ENCODE measurements around the gene WDR33.
"Not testable (repeated sequence)": the region's sequence is repeated elsewhere in the genome, so short reads cannot be mapped to it uniquely, and the experiment has no call there.

Gene WDR33

GRCh38 chr2:127810619-127811396 is at the start of gene WDR33:
Gene WDR33, minus strand, starts transcription at chr2:127811171. Its CDS starts 40,190 bp downstream, at chr2:127770981.
- DNase-seq: peak; percentile 93

GRCh38 chr2:127860130-127860529 is 49.2 kb upstream of the WDR33 start:
- TF ChIP-seq POLR2A (IDR thresholded peaks at IDR 0.05; ENCODE audit: low read length) (no peak), GATA1 (IDR thresholded peaks at IDR 0.05; ENCODE audit: low read depth, low read length) (no peak)
- no peak for DNase-seq

More at GRCh38 chr2:127810619-127811396, at the start of gene WDR33:
- peak; percentile 97 for TF ChIP-seq POLR2A (IDR thresholded peaks at IDR 0.05; ENCODE audit: low read length)
- no peak for TF ChIP-seq GATA1 (IDR thresholded peaks at IDR 0.05; ENCODE audit: low read depth, low read length)

GRCh38 chr2:127859712-127860085 is 48.7 kb upstream of the WDR33 start:
- peak; percentile 47 to 53 for DNase-seq
- no peak for TF ChIP-seq GATA1 (IDR thresholded peaks at IDR 0.05; ENCODE audit: low read depth, low read length)
- no peak for TF ChIP-seq POLR2A (IDR thresholded peaks at IDR 0.05; ENCODE audit: low read length)

DNA sequence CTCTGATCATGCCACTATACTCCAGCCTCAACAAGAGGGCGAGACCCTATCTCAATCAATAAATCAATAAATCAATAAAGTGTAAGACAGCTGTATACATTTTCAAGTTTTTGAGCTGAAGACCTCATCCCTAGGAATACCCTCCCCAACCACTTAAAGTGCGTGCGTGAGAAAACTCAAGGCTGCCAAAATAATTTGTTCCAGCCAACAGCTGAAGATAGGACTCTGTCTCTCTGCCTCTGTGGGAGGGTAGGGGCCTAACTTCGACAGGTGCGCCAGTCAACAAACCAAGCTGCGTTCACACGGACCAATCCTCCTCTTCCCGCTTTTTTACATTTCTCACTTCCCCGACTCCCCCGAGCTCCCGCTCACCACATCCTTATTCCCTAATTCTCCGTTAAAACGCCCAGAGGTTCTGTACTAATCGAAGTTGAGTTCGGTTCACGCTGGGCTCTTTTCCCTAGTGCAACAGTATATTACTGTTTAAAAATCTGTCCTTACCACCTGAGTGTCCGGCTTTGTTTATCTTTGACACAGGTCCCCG is 46.4 kb upstream of the WDR33 start:
- DNase-seq: peak; percentile 63 to 70
- TF ChIP-seq POLR2A (IDR thresholded peaks at IDR 0.05; ENCODE audit: low read length) (no peak), GATA1 (IDR thresholded peaks at IDR 0.05; ENCODE audit: low read depth, low read length) (no peak)

DNA sequence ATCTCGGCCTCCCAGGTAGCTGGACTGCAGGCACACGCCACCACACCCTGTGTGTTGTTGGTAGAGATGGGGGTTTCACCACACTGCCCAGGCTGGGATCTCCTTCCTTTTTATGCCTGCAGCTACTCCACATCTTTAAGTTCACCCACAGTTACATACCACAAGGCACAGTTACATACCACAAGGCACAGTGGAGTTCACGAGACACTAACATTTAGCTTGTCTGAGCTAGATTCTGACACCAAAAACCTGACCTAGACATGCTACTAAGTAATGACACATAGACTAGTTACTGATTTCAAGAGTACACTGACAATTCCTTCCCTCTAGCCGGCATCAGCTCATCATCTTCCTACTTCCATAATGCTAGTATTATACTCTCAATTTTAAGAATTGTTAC is 42.7 kb upstream of the WDR33 start:
- TF ChIP-seq GATA1 (IDR thresholded peaks at IDR 0.05; ENCODE audit: low read depth, low read length) (no peak), POLR2A (IDR thresholded peaks at IDR 0.05; ENCODE audit: low read length) (no peak)

GRCh38 chr2:127852388-127852787 is 41.4 kb upstream of the WDR33 start:
- TF ChIP-seq GATA1 (IDR thresholded peaks at IDR 0.05; ENCODE audit: low read depth, low read length): no peak
- no peak for TF ChIP-seq POLR2A (IDR thresholded peaks at IDR 0.05; ENCODE audit: low read length)
- DNase-seq: no peak

More for the DNA sequence above, 42.7 kb upstream of the WDR33 start:
- DNase-seq: no peak

DNA sequence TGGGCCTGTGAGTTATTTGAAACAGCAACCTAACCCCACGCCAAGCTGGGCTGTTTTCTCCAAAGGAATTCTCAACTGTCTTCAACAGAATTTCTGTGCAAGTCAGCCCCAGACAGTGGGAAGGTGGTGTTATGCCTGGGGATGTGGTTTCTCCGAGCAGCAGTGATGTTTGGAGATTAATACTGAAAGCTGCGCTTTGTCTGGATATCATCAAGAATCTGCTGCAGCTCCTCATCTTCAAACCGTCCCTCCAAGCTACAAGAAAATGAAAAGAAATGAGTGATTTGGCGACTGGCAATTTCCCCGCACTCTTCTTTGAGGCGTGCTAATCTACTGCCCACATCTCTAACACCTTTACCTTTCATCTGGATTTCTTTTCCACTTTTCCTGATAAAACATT is 37.0 kb upstream of the WDR33 start:
- no peak for DNase-seq
- TF ChIP-seq POLR2A (IDR thresholded peaks at IDR 0.05; ENCODE audit: low read length) (no peak), GATA1 (IDR thresholded peaks at IDR 0.05; ENCODE audit: low read depth, low read length) (no peak)

DNA sequence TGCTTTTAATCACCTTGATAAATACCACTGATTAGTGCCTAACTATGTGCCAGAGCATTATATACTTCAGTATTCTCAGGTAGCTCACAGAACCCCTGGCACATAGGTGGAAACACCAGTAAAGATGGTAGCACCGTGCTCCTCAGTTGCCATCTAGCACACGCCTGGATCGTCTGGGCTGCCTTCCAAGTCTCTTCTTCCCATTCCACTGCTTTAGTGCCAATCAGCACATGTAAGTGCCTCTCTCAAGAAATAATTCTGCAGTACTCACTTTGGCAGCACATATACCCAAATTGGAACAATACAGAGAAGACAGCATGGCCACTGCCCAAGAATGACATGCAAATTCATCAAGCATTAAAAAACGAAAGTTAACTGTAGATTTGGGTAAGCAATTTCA is 34.0 kb upstream of the WDR33 start:
- no peak for DNase-seq

GRCh38 chr2:127843677-127844076 is 32.7 kb upstream of the WDR33 start:
- TF ChIP-seq GATA1 (IDR thresholded peaks at IDR 0.05; ENCODE audit: low read depth, low read length) (no peak), POLR2A (IDR thresholded peaks at IDR 0.05; ENCODE audit: low read length) (no peak)
- DNase-seq: no peak

More for the DNA sequence above, 34.0 kb upstream of the WDR33 start:
- TF ChIP-seq GATA1 (IDR thresholded peaks at IDR 0.05; ENCODE audit: low read depth, low read length): no peak

DNA sequence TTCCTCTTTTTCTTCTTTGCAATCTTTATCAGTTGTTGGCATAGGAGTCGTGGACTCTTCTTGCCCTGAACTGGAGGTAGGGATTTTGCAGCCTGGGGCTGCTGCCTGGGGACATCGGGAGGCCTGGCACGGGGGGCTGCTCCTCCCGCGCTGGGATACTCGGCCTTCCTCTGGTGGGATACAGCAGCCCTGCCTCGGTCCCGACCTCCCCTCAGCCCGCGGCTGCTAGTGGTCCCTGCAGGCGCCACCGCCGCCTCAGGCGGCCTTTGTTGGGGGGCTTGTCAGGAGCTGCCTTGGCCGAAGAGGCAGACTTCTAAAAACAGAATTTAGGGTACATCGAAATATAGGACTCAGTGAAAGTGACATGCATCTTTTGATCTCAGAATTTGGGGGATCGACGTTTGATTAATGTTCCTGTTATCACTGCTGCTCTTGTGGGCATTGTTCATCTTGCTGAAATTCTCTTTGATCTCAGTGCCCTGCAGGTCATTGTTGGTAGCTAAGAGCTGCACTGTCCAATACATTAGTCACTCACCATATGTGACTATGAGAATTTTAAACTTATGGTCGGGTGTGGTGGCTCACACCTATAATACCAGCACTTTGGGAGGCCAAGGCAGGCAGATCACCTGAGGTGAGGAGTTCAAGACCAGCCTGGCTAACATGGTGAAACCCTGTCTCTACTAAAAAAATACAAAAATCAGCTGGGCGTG is 30.7 kb upstream of the WDR33 start:
- TF ChIP-seq GATA1 (IDR thresholded peaks at IDR 0.05; ENCODE audit: low read depth, low read length) (no peak), POLR2A (IDR thresholded peaks at IDR 0.05; ENCODE audit: low read length) (no peak)
- DNase-seq: no peak

GRCh38 chr2:127840893-127841292 is 29.9 kb upstream of the WDR33 start:
- TF ChIP-seq POLR2A (IDR thresholded peaks at IDR 0.05; ENCODE audit: low read length): no peak
- TF ChIP-seq GATA1 (IDR thresholded peaks at IDR 0.05; ENCODE audit: low read depth, low read length): no peak
- no peak for DNase-seq

- TF ChIP-seq GATA1 (IDR thresholded peaks at IDR 0.05; ENCODE audit: low read depth, low read length): no peak
- TF ChIP-seq POLR2A (IDR thresholded peaks at IDR 0.05; ENCODE audit: low read length): no peak
- DNase-seq: no peak
These were observed 24.0 kb upstream of the WDR33 start for GRCh38 chr2:127834951-127835350.

- no peak for DNase-seq
- TF ChIP-seq POLR2A (IDR thresholded peaks at IDR 0.05; ENCODE audit: low read length) (no peak), GATA1 (IDR thresholded peaks at IDR 0.05; ENCODE audit: low read depth, low read length) (no peak)
These were observed 18.9 kb upstream of the WDR33 start for GRCh38 chr2:127829845-127830246.

DNA sequence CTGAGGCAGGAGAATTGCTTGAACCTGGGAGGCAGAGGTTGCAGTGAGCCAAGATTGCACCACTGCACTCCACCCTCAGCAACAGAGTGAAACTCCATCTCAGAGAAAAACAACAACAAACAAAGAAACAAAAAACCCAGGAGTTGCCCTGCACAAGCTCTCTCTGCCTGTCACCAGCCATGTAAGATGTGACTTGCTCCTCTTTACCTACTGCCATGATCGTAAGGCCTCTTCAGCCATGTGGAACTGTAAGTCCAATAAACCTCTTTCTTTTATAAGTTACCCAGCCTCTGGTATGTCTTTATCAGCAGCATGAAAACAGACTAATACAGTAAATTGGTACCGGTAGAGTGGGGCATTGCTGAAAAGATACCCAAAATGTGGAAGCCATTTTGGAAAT is 15.7 kb upstream of the WDR33 start:
- DNase-seq: not testable (repeated sequence)

GRCh38 chr2:127826047-127826446 is 15.1 kb upstream of the WDR33 start:
- TF ChIP-seq GATA1 (IDR thresholded peaks at IDR 0.05; ENCODE audit: low read depth, low read length) (no peak), POLR2A (IDR thresholded peaks at IDR 0.05; ENCODE audit: low read length) (no peak)
- DNase-seq: no peak

All from erythroblast (primary cell).